Sigmoid colon (tissue), 4 donors: ENCODE measurements around the gene MS4A18.

Source experiments
- CTCF ChIP-seq, 4 experiments: fragments of 450-650 bp in 3 of 4; fragments of 200-600 bp in 1 of 4; IDR thresholded peaks; one replicate each; pipeline ENCODE4 v1.5.1; 2016 to 2019; ENCODE audit warnings: antibody characterized with exemption in 4 of 4, mild to moderate bottlenecking in 3 of 4, moderate library complexity in 2 of 4
- POLR2A ChIP-seq, 2 donors: fragments of 450-650 bp; IDR thresholded peaks; one replicate each; pipeline ENCODE4 v1.6.1; 2016; ENCODE audit warnings: antibody characterized with exemption in 2 of 2, mild to moderate bottlenecking in 2 of 2, moderate library complexity in 2 of 2
- POLR2AphosphoS5 ChIP-seq, 4 donors: sonication (generic); formaldehyde crosslinking; IDR thresholded peaks; one replicate each; pipeline ENCODE4 v1.6.1; 2017; ENCODE audit warnings: antibody characterized with exemption in 4 of 4

GRCh38 chr11:60792521-60792920 is 68.0 kb downstream of the MS4A18 start:
- TF ChIP-seq CTCF (IDR thresholded peaks at IDR 0.05), result no peak
- no peak for TF ChIP-seq POLR2AphosphoS5 (IDR thresholded peaks at IDR 0.05)
- no peak for TF ChIP-seq POLR2A (IDR thresholded peaks at IDR 0.05)
